Measurements from ENCODE around the gene GALNT4.

Gene GALNT4

DNA sequence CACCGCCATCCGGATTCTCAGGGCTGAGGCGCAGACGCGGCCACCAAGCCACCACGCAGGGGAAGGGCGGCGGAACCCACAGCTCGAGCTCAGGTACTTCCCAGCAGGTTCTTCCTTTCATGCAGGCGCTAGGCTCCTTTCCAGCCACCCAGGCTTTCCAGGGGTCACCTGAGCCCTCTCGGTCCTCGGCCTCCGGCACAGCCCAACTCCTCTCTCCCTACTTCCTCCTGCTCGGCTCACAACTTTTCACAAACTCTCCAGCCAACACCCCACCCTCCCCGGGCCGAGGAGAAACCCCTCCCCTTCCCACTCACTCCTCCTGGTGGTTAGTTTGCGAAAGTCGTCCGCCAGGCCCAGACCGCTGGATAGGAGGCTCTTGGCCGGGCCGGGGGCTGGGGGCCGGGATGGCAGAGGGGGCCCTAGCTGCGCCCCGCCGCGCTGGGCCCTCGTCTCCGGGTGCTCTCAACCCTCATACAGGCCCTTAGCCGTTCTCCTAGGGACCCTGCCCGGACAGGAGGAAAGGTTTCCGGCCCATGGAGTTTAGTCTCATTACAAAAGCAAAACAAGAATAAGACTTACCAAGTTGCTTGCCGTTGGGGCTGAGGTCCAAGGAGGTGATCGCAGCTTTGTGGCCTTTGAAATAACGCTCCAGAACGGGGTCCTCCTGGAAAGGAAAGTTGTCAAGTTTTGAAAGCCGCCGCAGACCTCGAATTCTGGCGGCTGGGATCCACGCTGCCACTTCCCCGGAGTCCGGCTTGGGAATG lies at the start of gene GALNT4:
Gene GALNT4, minus strand, starts transcription at position 256 of the 764 bp plus-strand sequence. Its CDS starts 247 bp downstream, at position 9.
- peak; percentile 11 for DNase-seq

DNA sequence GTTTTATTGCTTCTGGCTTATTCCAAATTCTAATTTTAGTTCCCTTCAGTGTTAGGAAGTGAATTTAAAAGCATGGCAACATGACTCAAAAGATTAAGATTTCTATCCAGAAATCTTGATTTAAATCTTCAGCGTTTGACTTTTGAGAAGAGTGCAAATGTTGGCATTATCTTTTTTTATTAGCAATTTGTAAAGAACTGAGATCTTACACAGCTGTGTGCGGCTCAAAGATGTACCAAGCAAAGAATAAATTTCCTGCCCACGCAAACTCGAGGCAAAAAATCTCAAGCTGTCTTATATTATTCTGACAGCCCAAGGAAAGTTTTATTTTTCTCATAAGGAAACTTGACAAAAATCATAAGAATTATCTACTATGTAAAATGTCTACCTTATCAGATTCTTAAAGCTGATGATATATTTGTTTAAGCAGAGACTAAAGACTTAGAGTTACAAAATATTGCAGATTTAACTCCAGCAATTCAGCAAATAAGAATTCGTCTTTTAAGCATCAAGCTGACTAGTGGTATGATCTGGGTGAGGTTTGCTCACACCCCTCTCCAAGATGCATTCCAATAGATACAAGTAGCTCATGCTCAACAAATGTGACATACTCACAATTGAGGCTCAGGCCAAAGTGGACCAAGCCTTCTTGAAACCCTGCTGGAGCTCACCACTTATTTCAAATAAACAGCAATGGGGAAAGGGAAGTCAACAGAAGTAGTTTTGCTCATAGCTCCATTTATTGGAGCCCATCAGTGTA lies 48.6 kb upstream of the GALNT4 start:
- no peak for DNase-seq

DNA sequence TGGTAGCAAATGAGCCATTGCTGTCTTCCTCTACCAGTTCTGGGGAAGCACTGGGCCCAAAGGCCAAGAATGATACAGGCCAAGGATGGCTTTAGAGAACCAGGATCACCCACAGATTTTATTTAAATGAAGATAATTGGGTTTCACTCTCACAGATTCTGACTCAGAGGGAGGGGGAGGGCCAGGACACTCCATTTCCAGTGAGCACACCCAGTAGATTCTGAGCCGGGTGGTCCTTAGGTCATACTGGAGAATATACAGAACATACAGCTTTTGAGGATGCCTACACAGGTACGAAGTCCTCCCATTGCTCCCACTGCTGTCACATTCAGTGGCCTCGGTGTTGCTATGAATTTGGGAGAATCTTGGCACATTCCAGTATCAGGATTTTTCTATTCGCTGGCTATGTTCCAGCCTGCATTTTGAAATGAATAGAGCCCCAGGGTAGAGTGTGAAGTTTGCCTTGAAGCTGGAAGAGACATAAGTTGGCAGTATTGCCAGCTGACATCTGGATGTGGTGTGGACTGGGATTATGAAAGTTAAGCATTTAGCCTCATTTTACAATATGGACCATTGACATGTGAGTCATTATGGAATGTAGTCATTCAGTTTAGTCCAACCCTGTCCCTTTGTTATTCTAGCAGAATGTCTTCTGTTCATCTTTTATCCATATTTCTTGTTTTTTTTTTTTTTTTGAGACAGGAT lies 47.0 kb upstream of the GALNT4 start:
- DNase-seq, result peak; percentile 50

DNA sequence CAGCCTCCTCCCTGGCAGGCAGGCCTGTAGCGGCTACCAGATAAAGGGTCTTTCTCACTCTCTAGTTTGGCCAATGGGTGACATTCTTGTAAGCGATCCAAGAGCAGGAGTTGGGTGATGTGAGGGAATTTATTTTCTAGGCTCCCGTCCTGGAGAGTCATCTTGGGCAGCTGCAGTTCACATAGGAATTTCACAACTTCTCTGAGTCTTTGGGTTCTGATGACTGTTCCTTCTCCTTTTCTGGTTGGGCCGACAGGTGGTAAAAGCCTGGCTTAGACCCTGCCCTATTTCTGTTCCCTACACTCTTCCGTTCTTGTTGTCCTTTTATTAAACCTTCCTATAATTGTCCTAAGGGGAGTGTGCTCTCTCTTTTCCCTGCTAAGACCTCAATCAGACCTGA lies 43.9 kb upstream of the GALNT4 start:
- no peak for DNase-seq

GRCh38 chr12:89567691-89568239 lies 43.2 kb upstream of the GALNT4 start:
- DNase-seq, result no peak

GRCh38 chr12:89566615-89567014 lies 42.0 kb upstream of the GALNT4 start:
- no peak for DNase-seq

DNA sequence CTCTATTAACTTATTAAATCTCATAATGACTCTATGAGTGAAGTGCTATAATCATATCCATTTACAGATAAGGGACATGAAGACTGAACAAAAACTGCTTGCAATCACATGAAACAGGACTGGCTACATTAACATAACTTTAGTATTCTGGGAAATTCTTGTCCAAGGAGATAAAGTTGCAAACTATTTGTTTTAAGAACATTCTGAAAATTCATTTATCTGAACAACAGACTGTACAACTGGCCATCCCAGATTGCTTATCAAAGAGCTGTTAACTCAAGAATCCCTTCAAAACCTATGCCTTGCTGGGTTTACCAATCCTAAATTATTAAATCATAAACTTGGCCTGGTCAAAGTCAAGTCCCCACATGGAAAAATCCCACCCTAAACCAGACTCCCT lies 40.4 kb upstream of the GALNT4 start:
- no peak for DNase-seq

DNA sequence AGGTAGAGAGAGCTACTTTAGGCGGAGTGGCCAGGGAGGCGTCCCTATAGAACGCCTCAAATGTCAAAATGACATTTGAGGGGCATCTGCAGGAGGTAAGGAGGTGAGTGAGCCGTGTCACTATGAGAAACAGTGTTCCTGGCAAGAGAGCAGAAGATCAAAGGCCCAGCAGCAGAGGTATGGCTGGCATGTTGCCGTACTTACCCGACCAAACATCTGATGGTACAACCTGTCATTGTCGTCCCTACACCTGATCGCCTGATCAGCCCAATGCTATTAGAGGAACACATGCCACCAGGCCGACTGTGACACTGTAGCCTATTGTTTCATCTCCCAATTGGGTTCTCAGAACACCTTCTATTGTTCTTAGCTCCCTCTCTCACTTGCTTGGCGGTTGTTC lies 35.2 kb upstream of the GALNT4 start:
- no peak for DNase-seq

DNA sequence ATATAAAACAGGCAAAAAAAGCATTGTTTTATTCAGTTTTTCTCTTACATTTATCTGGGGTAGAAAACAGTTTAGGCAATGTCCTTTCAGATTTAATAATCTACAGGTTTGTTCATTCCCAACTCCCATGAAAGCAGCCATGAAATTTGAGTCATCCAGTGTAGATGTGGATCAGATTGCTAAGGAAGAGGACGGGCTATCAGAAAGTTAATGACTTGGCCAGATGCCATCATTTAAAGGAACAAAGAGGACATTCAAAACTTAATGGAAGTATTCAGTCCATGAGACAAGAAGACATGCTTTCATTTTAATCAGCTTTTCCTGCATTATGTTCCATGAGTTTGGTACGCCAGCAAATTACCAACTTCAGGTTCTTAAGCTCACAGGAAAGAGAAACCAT lies 32.4 kb upstream of the GALNT4 start:
- no peak for DNase-seq

DNA sequence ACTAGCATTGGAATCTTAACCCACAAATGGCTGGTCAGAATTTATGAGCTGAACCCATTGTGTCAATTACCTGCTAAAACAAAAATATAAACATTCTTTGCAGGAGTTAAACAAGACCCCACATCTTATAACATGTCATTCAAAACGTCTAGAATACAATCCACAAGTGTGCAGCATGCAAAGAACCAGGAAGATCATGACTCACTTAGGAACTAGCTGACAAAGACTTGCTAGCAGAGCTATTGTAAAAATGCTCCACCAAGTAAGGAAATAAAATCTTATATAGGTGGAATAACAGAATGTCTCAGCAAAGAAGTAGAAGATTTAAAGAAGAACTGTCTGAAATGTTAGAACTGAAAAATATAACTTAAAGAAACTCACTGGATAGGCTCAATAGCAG lies 27.8 kb upstream of the GALNT4 start:
- DNase-seq, result no peak

DNA sequence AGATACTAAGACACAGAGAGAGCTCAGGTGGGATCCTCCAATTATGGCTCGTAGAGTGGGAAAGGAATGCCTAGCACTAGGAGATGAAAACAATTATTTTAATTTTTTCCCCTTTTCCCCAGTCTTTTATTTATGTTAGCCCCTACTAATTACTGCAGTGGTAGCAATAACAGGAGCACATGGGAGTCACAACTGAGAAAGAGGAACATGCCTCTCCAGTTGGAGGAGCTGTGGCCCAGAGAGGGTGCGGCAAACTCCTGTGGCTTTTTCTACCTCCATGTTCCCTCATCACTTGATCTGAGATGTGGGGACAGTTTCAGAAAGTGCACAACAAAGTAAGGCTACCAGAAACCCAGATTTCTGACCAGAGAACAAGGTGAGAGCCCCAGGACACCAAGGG lies 27.2 kb upstream of the GALNT4 start:
- DNase-seq, result no peak

DNA sequence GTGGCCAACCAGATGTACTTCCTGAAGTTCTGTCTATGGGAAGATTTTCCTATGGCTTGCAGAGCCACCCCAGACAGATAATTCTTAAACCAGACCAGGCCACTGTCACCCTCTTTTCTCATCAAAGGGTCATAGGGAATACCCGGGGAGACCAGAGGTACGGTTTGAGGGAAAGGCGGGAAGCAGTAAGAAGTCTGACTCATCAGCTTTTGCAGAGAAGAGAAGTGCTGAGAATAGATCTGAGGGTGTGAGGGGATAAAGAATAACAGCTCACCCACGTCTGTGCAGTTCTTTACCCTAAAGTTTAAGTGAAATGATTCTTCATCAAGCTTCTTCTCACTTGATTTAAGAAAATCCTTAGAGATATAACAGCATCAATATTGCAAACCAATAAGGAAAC lies 22.5 kb upstream of the GALNT4 start:
- no peak for DNase-seq

DNA sequence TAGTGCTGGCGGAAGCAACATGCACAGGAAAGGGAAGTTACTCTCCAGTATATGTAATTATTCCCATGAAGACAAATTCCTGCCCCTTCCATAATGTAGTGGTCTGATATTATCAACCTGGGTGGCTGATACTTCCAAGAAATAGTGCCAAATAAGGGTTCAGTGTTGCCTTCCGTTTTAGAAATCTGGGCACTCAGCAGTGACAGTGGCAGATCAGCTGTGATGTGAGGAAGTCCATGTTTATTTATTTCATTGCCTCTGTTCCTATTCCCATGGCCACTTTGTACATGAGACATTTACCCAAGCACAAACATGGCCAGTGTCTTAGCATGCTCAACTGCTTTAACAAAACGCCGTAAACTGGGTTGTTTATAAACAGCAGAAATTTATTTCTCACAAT lies 21.6 kb upstream of the GALNT4 start:
- DNase-seq, result no peak

GRCh38 chr12:89544681-89545184 lies 20.1 kb upstream of the GALNT4 start:
- peak; percentile 80 for DNase-seq

DNA sequence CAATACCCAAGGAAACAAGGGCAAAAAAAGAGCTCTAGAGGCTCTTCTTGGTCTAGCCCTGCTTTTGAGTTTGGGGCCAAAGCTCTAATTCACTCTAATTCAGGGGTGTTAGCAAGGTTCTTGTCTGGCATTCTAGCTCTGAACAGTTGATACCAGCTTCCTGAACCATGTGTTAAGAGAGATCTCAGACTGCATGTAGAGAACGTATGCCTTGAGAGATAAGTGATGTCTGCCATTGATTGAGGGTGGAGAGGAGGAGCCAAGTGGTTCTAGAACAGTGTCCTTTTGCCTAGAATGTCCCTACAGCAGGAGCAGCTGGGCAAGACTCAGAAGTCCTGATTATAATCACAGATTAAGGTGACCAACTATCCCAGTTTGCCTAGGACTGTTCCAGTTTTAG lies 19.4 kb upstream of the GALNT4 start:
- DNase-seq, result no peak

DNA sequence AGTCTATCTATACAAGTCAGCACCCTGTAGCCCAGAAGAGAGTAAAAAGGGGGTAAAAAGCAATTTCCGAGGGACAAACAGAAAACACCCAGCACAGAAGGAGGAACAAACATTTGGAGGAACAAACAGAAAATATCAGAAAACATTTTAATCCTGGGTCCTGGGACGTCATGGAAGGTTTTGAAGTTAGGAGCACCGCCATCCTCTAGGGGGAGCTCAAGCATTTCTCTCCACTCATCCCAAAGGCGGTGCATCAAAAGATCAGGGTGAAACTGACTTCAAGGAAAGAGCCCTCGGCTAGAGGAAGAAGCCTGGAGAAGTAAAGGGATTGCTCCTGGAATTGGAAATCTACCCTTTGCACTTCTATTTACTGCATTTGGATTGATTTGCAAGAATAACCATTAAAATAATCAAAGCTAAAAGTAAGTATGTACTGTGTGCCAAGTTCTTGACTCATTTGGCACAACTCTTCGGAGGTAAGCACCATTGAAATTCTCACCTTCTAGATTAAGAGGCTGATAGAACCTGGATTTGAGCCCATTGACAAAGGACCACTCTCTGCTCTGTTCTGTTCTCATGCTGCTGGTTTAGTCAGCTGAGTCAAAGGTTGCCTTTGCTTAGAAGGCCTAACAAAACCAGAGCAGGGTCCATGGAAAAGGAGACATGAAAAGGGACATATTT lies 18.5 kb upstream of the GALNT4 start:
- DNase-seq, result peak; percentile 50

DNA sequence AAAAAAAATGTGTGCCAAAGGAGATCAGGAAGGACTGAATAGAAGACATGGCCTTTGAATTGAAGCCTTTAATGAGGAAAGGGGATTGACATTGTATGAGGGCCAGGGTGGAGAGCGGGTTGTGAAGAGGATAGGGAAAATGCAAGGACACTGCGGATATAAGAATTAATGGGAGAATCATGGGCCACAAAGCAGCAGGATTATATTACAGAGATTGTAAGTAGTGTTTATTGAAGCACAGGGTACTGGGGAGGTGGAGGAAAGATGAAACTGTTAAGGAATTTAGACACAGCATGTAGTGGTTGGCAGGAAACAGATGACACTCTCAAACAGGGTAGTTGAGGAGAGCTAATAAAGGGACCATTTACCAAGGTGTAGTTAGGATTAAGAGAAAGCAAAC lies 17.6 kb upstream of the GALNT4 start:
- DNase-seq, result no peak

DNA sequence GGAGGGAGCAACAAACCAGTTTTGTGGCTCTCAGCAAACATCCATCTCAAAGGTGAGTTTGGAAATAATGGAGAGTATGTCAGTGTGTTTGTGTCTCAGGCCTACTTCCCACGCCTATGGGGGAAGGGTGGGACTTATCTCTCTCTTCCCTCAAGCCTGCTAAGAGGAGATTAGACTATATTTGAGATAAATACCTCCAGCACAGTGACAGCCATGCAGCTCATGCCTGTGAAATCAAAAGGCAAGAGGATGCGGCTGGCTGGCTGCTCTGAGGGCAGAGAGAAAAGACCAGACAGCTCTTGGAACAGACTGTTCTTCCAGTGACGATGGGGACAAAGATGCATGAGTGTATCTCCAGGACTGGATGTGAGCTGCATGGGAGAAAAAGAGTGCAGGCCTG lies 16.0 kb upstream of the GALNT4 start:
- no peak for DNase-seq

- DNase-seq, result no peak
These were observed 15.0 kb upstream of the GALNT4 start for GRCh38 chr12:89539426-89540223.

- no peak for DNase-seq
These were observed 14.3 kb upstream of the GALNT4 start for GRCh38 chr12:89538897-89539296.

GRCh38 chr12:89537389-89537788 lies 12.8 kb upstream of the GALNT4 start:
- no peak for DNase-seq

DNA sequence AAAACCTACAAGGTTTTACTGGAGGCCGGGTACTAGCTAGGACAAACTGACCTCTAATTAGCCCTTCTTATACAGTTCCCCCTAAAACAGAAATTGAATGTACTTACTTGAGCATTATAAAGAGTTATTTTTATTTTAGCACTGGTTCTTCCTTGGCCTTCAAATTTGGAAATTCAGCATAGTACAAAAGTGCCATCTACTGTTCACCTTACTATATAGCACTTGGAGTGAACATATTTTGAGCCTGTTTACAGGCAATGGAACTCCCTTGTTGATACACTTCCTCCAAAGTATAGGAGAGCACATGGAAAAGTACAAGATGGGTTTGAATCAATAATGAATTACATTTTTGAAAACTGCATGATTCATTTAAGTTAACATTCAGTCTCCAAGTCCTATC lies 5.1 kb upstream of the GALNT4 start:
- DNase-seq, result peak; percentile 34

Data from NCI-H446 treated with DMSO at 0.1 percent for 48 hours (cell line).